ENCODE data around the gene RNU6-7.

RNU6-7 gene

GRCh38 chr14:32203928-32204357, 2.1 kb downstream of the RNU6-7 start:
- peaks cover 23 to 29% of the 10 kb centered on the region in 2 donors for H3K4me1 ChIP-seq (ENCODE audit: control insufficient read depth in 1 of 2, insufficient read depth in 2 of 2, low read length in 2 of 2)
- H3K4me3 ChIP-seq (ENCODE audit: low read depth in 1 of 2, low read length in 2 of 2), result peak overlapping the region; percentile 87 to 91
- no peaks in the 10 kb centered on the region for H3K36me3 ChIP-seq (ENCODE audit: control insufficient read depth in 1 of 2, insufficient read depth in 2 of 2, low read length in 2 of 2)
- H3K9me3 ChIP-seq (ENCODE audit: control insufficient read depth in 1 of 2, low read length in 2 of 2), result no peaks in the 10 kb centered on the region
- no peaks in the 10 kb centered on the region for H3K27me3 ChIP-seq (ENCODE audit: control insufficient read depth in 1 of 2, insufficient read depth in 2 of 2, low read length in 2 of 2)
- no peak overlapping the region for H3K27ac ChIP-seq (ENCODE audit: low read depth, low read length)
- peak overlapping the region; percentile 61 to 66 for H3K9ac ChIP-seq (ENCODE audit: low read depth in 1 of 2, low read length in 2 of 2)

DNA sequence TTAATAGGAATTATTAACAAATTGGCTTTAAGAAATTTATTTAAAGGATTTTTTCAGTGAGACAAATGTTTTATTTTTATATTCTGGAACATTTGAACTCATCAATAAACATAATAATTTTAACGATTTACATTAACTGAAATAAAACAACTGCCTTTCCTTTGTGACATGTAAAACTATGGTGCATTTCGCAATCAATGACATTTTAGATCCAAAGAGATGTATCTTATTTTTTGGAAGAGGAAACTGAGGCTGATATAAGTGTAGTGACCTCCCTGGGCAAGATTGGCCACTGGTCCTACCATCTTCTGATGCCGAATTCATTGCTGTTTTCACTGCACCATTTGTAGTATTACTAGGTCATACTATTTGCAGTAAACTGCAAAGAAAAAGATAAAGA, 3.7 kb downstream of the RNU6-7 start:
- no peaks in the 10 kb centered on the region for H3K27me3 ChIP-seq (ENCODE audit: control insufficient read depth in 1 of 2, insufficient read depth in 2 of 2, low read length in 2 of 2)
- H3K4me3 ChIP-seq (ENCODE audit: low read depth in 1 of 2, low read length in 2 of 2), result no peak overlapping the region
- no peak overlapping the region for H3K9ac ChIP-seq (ENCODE audit: low read depth in 1 of 2, low read length in 2 of 2)
- H3K27ac ChIP-seq (ENCODE audit: low read depth, low read length), result no peak overlapping the region
- H3K4me1 ChIP-seq (ENCODE audit: control insufficient read depth in 1 of 2, insufficient read depth in 2 of 2, low read length in 2 of 2), result peaks cover 23 to 29% of the 10 kb centered on the region in 2 donors
- no peaks in the 10 kb centered on the region for H3K9me3 ChIP-seq (ENCODE audit: control insufficient read depth in 1 of 2, low read length in 2 of 2)
- H3K36me3 ChIP-seq (ENCODE audit: control insufficient read depth in 1 of 2, insufficient read depth in 2 of 2, low read length in 2 of 2), result no peaks in the 10 kb centered on the region

DNA sequence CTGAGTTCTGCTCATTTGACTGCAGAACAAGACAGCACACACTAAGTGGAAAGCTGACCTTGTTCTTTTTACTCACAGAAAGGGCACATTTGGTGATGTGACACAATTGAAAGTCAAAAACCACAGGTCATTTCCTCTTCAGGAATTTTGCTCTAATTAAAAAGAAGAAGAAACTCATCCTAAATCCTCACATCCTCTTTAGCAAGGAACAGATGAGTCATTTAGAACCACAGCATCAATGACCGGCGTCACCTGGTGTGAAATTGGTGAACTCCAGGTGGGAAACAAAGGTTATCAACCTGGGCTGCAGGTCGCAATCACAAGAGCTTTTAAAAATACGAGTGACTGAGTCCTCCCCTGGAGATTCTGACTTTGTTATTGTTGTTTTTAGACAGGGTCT, 4.1 kb downstream of the RNU6-7 start:
- Histone ChIP-seq H3K36me3 (ENCODE audit: control insufficient read depth in 1 of 2, insufficient read depth in 2 of 2, low read length in 2 of 2) (no peaks in the 10 kb centered on the region), H3K4me3 (ENCODE audit: low read depth in 1 of 2, low read length in 2 of 2) (no peak overlapping the region), H3K4me1 (ENCODE audit: control insufficient read depth in 1 of 2, insufficient read depth in 2 of 2, low read length in 2 of 2) (peaks cover 23 to 29% of the 10 kb centered on the region in 2 donors), H3K9me3 (ENCODE audit: control insufficient read depth in 1 of 2, low read length in 2 of 2) (no peaks in the 10 kb centered on the region), H3K27ac (ENCODE audit: low read depth, low read length) (no peak overlapping the region), H3K27me3 (ENCODE audit: control insufficient read depth in 1 of 2, insufficient read depth in 2 of 2, low read length in 2 of 2) (no peaks in the 10 kb centered on the region), H3K9ac (ENCODE audit: low read depth in 1 of 2, low read length in 2 of 2) (no peak overlapping the region)

- Histone ChIP-seq H3K9me3 (ENCODE audit: control insufficient read depth in 1 of 2, low read length in 2 of 2) (no peaks in the 10 kb centered on the region), H3K27me3 (ENCODE audit: control insufficient read depth in 1 of 2, insufficient read depth in 2 of 2, low read length in 2 of 2) (no peaks in the 10 kb centered on the region), H3K27ac (ENCODE audit: low read depth, low read length) (no peak overlapping the region), H3K4me3 (ENCODE audit: low read depth in 1 of 2, low read length in 2 of 2) (no peak overlapping the region), H3K9ac (ENCODE audit: low read depth in 1 of 2, low read length in 2 of 2) (no peak overlapping the region), H3K4me1 (ENCODE audit: control insufficient read depth in 1 of 2, insufficient read depth in 2 of 2, low read length in 2 of 2) (peaks cover 23 to 29% of the 10 kb centered on the region in 2 donors), H3K36me3 (ENCODE audit: control insufficient read depth in 1 of 2, insufficient read depth in 2 of 2, low read length in 2 of 2) (no peaks in the 10 kb centered on the region)
Observed at GRCh38 chr14:32206552-32206951, 4.7 kb downstream of the RNU6-7 start.

GRCh38 chr14:32208490-32208889, 6.6 kb downstream of the RNU6-7 start:
- Histone ChIP-seq H3K4me1 (ENCODE audit: control insufficient read depth in 1 of 2, insufficient read depth in 2 of 2, low read length in 2 of 2) (peaks cover 12 to 17% of the 10 kb centered on the region in 2 donors), H3K9ac (ENCODE audit: low read depth in 1 of 2, low read length in 2 of 2) (no peak overlapping the region), H3K36me3 (ENCODE audit: control insufficient read depth in 1 of 2, insufficient read depth in 2 of 2, low read length in 2 of 2) (no peaks in the 10 kb centered on the region), H3K27me3 (ENCODE audit: control insufficient read depth in 1 of 2, insufficient read depth in 2 of 2, low read length in 2 of 2) (no peaks in the 10 kb centered on the region), H3K27ac (ENCODE audit: low read depth, low read length) (no peak overlapping the region), H3K4me3 (ENCODE audit: low read depth in 1 of 2, low read length in 2 of 2) (no peak overlapping the region), H3K9me3 (ENCODE audit: control insufficient read depth in 1 of 2, low read length in 2 of 2) (no peaks in the 10 kb centered on the region)

DNA sequence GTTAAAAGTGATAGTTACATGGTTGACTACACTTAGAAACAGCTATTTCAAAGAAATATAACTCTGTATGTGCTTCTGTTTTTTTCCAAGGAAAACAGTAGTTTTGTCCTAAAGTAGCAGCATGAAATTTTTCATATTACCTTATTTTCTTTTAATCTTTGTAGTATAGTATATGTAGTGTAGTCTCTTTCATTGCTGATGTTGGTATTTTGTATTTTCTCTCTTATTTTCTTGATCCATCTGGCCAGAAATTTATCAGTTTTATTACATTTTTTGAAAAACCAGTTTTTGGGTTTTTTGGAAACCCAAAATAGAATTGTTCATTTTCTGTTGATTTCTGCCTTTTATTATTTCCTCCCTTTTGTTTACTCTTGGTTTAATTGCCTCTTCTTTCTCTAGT, 7.6 kb downstream of the RNU6-7 start:
- Histone ChIP-seq H3K9ac (ENCODE audit: low read depth in 1 of 2, low read length in 2 of 2) (no peak overlapping the region), H3K27ac (ENCODE audit: low read depth, low read length) (no peak overlapping the region), H3K27me3 (ENCODE audit: control insufficient read depth in 1 of 2, insufficient read depth in 2 of 2, low read length in 2 of 2) (no peaks in the 10 kb centered on the region), H3K4me1 (ENCODE audit: control insufficient read depth in 1 of 2, insufficient read depth in 2 of 2, low read length in 2 of 2) (peaks cover 7 to 11% of the 10 kb centered on the region in 2 donors), H3K36me3 (ENCODE audit: control insufficient read depth in 1 of 2, insufficient read depth in 2 of 2, low read length in 2 of 2) (no peaks in the 10 kb centered on the region), H3K4me3 (ENCODE audit: low read depth in 1 of 2, low read length in 2 of 2) (no peak overlapping the region), H3K9me3 (ENCODE audit: control insufficient read depth in 1 of 2, low read length in 2 of 2) (no peaks in the 10 kb centered on the region)

DNA sequence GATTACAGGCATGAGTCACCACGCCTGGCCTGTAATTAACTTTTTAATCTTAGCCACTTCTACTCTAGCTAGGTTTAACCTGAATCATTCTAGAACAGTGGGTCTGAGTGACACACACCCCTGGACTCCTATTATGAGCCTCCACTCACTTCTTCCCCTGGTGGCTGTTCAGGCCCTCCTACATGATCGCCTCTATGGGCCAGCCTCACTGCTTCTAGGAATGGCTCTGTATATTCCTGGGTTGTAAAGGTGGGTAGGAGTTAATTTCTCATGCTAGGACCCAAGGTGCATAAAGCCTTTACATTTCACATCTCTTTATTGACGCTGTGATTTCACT, 9.2 kb downstream of the RNU6-7 start:
- no peaks in the 10 kb centered on the region for H3K36me3 ChIP-seq (ENCODE audit: control insufficient read depth in 1 of 2, insufficient read depth in 2 of 2, low read length in 2 of 2)
- H3K9me3 ChIP-seq (ENCODE audit: control insufficient read depth in 1 of 2, low read length in 2 of 2), result no peaks in the 10 kb centered on the region
- no peaks in the 10 kb centered on the region for H3K27me3 ChIP-seq (ENCODE audit: control insufficient read depth in 1 of 2, insufficient read depth in 2 of 2, low read length in 2 of 2)
- H3K27ac ChIP-seq (ENCODE audit: low read depth, low read length), result no peak overlapping the region
- peaks cover 4 to 7% of the 10 kb centered on the region in 2 donors for H3K4me1 ChIP-seq (ENCODE audit: control insufficient read depth in 1 of 2, insufficient read depth in 2 of 2, low read length in 2 of 2)
- H3K9ac ChIP-seq (ENCODE audit: low read depth in 1 of 2, low read length in 2 of 2), result no peak overlapping the region
- H3K4me3 ChIP-seq (ENCODE audit: low read depth in 1 of 2, low read length in 2 of 2), result no peak overlapping the region

DNA sequence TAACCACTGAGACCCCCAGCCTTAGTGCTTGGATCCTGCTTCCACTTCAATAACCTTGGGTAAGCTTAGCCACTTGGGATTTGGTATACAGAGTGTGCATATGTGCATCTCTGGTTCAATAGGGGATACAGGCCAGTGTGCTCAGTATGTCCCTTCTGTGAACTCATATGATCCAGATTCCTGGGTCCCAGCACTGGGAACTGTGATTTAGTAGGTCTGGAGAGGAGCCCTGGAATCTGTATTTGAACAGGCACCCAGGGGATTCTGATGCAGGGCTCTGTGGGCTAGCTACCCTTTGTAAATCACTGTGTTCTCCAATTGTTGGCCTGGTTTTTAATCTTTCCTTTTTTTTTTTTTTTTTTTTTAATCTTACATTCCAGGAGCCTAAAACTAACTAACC, 11.0 kb downstream of the RNU6-7 start:
- Histone ChIP-seq H3K4me3 (ENCODE audit: low read depth in 1 of 2, low read length in 2 of 2) (no peak overlapping the region), H3K27ac (ENCODE audit: low read depth, low read length) (no peak overlapping the region), H3K9me3 (ENCODE audit: control insufficient read depth in 1 of 2, low read length in 2 of 2) (no peaks in the 10 kb centered on the region), H3K27me3 (ENCODE audit: control insufficient read depth in 1 of 2, insufficient read depth in 2 of 2, low read length in 2 of 2) (no peaks in the 10 kb centered on the region), H3K36me3 (ENCODE audit: control insufficient read depth in 1 of 2, insufficient read depth in 2 of 2, low read length in 2 of 2) (no peaks in the 10 kb centered on the region), H3K9ac (ENCODE audit: low read depth in 1 of 2, low read length in 2 of 2) (no peak overlapping the region), H3K4me1 (ENCODE audit: control insufficient read depth in 1 of 2, insufficient read depth in 2 of 2, low read length in 2 of 2) (no peaks in the 10 kb centered on the region)

GRCh38 chr14:32217301-32217700, 15.5 kb downstream of the RNU6-7 start:
- peaks cover 0 to 7% of the 10 kb centered on the region in 2 donors for H3K4me1 ChIP-seq (ENCODE audit: control insufficient read depth in 1 of 2, insufficient read depth in 2 of 2, low read length in 2 of 2)

GRCh38 chr14:32224737-32225377, 23.0 kb downstream of the RNU6-7 start:
- Histone ChIP-seq H3K36me3 (ENCODE audit: control insufficient read depth in 1 of 2, insufficient read depth in 2 of 2, low read length in 2 of 2) (no peaks in the 10 kb centered on the region), H3K9me3 (ENCODE audit: control insufficient read depth in 1 of 2, low read length in 2 of 2) (no peaks in the 10 kb centered on the region), H3K4me1 (ENCODE audit: control insufficient read depth in 1 of 2, insufficient read depth in 2 of 2, low read length in 2 of 2) (peaks cover 0 to 22% of the 10 kb centered on the region in 2 donors), H3K9ac (ENCODE audit: low read depth in 1 of 2, low read length in 2 of 2) (no peak overlapping the region), H3K27me3 (ENCODE audit: control insufficient read depth in 1 of 2, insufficient read depth in 2 of 2, low read length in 2 of 2) (no peaks in the 10 kb centered on the region), H3K27ac (ENCODE audit: low read depth, low read length) (no peak overlapping the region), H3K4me3 (ENCODE audit: low read depth in 1 of 2, low read length in 2 of 2) (no peak overlapping the region)

More at GRCh38 chr14:32217301-32217700, 15.5 kb downstream of the RNU6-7 start:
- H3K27ac ChIP-seq (ENCODE audit: low read depth, low read length), result no peak overlapping the region
- H3K4me3 ChIP-seq (ENCODE audit: low read depth in 1 of 2, low read length in 2 of 2), result no peak overlapping the region
- no peaks in the 10 kb centered on the region for H3K27me3 ChIP-seq (ENCODE audit: control insufficient read depth in 1 of 2, insufficient read depth in 2 of 2, low read length in 2 of 2)
- no peaks in the 10 kb centered on the region for H3K36me3 ChIP-seq (ENCODE audit: control insufficient read depth in 1 of 2, insufficient read depth in 2 of 2, low read length in 2 of 2)
- no peaks in the 10 kb centered on the region for H3K9me3 ChIP-seq (ENCODE audit: control insufficient read depth in 1 of 2, low read length in 2 of 2)
- H3K9ac ChIP-seq (ENCODE audit: low read depth in 1 of 2, low read length in 2 of 2), result peak overlapping the region in 1 of 2 donors; percentile 6
